ENCODE measurements around the gene MDK.

DNA sequence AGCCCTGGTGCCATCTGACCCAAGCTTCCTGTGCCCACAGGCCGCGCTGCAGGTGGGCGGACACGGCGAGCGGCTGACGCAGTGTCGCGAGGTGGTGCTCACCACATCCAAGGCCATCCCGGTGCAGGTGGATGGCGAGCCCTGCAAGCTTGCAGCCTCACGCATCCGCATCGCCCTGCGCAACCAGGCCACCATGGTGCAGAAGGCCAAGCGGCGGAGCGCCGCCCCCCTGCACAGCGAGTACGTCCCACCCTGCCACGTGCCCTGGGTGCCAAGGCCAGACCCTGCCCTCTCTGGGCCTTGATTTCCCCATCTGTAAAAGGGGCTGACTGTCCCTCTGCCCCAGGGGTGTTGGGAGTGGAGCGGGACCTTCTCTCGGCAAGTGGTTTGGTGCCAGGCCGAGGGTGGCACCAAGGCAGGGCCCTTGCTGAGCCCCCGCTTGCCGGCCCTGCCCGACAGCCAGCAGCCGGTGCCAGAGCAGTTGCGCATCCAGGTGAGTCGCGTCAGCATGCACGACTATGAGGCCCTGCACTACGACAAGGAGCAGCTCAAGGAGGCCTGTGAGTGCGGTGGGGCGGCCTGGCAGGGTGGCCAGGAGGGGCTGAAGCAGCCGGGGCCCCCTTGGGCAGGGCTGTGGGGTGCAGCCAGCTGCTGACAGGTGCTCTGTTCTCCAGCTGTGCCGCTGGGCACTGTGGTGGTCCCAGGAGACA is 5.9 kb upstream of the MDK start:
- no peak for TF ChIP-seq CTCF (IDR thresholded peaks at IDR 0.05 in 8 of 11, conservative IDR thresholded peaks at IDR 0.05 in 3 of 11)
- TF ChIP-seq POLR2A (IDR thresholded peaks at IDR 0.05) = no peak
